ENCODE data around the gene PRSS57. TPM values are rescaled to one million over a fixed set of nuclear protein-coding genes. Genes with fewer than 3 reads are reported as not detected.

PRSS57 gene
- total and polyA plus RNA-seq, 7 experiments from 2014 or later = 0.27 to 2.1 TPM; not detected in 5

DNA sequence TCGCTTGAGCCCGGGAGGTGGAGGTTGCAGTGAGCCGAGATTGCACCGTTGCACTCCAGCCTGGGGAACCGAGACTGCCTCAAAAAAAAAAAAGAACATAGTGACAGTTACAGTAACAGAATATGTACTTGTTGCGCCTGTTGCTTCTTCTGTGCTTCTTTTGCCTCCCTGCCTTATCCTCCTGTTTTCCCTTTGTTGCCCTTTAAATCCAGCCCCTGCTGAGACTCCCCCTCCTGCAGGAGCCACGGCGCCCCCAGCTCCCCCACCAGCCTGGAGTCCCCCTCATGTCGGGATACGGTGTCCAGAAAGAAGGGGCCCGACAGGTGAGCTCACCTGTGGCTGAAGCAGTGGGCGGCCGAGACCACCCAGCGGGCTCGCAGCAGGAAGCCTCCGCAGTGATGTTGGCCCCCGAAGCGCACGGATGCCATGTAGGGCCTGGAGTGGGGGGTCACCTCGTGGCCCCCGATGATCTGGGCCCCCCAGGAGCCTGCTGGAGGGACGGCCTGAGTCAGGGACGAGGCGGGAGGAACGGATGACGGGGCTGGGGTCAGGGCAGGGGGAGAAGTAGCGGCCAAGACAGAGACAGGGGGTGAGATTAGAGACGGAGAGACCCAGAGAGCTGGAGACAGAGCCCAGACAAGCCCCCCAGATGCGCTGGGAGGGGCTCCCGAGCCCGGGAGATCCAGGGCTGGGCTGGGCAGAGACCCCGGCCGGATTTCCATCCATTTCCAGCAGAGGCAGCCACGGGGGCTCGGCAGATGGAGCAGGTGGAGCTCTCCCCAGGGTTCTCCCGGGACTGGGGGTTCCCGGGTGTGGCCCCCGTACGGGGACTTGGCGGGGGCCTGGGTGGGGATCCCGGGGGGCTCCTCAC lies 536 bp downstream of the PRSS57 start:
- CTCF ChIA-PET = interaction anchor here (1.2 kb wide), 1 partner anchor 16 kb away, joined by 3 read pairs; no protein-coding TSS in a partner anchor
- peak overlapping the region in 3 of 10 donors; percentile 16 to 63 (median 45) for H3K4me3 Mint-ChIP-seq
- H3K4me1 ChIP-seq (ENCODE audit: control insufficient read depth in 2 of 2, insufficient read depth in 2 of 2, low read length in 2 of 2) = no peaks in the 10 kb centered on the region
- POLR2A ChIA-PET = no interaction called here
- no peaks in the 10 kb centered on the region for H3K9me3 Mint-ChIP-seq
- H3K27ac Mint-ChIP-seq = no peak overlapping the region
- H3K27me3 ChIP-seq (ENCODE audit: control insufficient read depth in 2 of 2, insufficient read depth in 2 of 2, low read length in 2 of 2) = peaks cover 0 to 2% of the 10 kb centered on the region in 2 donors
- H3K9me3 ChIP-seq (ENCODE audit: control insufficient read depth in 2 of 3, low read length in 3 of 3) = no peaks in the 10 kb centered on the region
- H3K27me3 Mint-ChIP-seq = peaks cover 0 to 24% (median 15%) of the 10 kb centered on the region in 5 donors
- H3K36me3 ChIP-seq (ENCODE audit: control insufficient read depth in 2 of 3, insufficient read depth in 3 of 3, low read length in 3 of 3) = no peaks in the 10 kb centered on the region
- DNase-seq (no peak), ATAC-seq (peak; percentile 12)
- intact Hi-C loops (cut with micrococcal nuclease) = no loop called here
- H3K36me3 Mint-ChIP-seq = no peaks in the 10 kb centered on the region
- peaks cover 0 to 3% (median 0%) of the 10 kb centered on the region in 7 donors for H3K4me1 Mint-ChIP-seq
- H3K27ac ChIP-seq (ENCODE audit: low read depth, low read length) = no peak overlapping the region
- no peak overlapping the region for H3K4me3 ChIP-seq (ENCODE audit: low read length)

DNA sequence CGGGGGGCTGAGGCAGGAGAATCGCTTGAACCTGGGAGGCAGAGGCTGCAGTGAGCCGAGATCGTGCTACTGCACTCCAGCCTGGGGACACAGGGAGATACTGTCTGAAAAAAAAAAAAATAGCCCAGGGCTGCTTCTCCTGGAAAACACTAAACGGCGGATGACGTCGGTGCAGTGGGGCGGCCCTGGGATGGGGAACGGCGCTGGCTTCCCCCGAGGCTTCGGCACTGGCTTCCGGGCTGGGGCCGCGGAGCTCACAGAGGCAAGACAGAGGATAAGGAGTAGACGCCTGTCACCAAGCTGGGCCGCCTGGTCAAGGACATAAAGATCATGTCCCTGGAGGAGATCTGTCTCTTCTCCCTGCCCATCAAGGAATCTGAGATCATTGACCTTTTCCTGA lies 5.0 kb downstream of the PRSS57 start:
- DNase-seq (no peak), ATAC-seq (no peak)
- Mint-ChIP-seq H3K4me3 (no peak overlapping the region), H3K27me3 (peaks cover 0 to 6% (median 4%) of the 10 kb centered on the region in 5 donors), H3K27ac (no peak overlapping the region), H3K4me1 (peaks cover 0 to 1% (median 0%) of the 10 kb centered on the region in 7 donors), H3K36me3 (no peaks in the 10 kb centered on the region), H3K9me3 (no peaks in the 10 kb centered on the region)
- no peak overlapping the region for H3K4me3 ChIP-seq (ENCODE audit: low read length)
- no peaks in the 10 kb centered on the region for H3K27me3 ChIP-seq (ENCODE audit: control insufficient read depth in 2 of 2, insufficient read depth in 2 of 2, low read length in 2 of 2)
- no peaks in the 10 kb centered on the region for H3K36me3 ChIP-seq (ENCODE audit: control insufficient read depth in 2 of 3, insufficient read depth in 3 of 3, low read length in 3 of 3)
- H3K9me3 ChIP-seq (ENCODE audit: control insufficient read depth in 2 of 3, low read length in 3 of 3) = no peaks in the 10 kb centered on the region
- CTCF ChIA-PET = no interaction called here
- no peak overlapping the region for H3K27ac ChIP-seq (ENCODE audit: low read depth, low read length)
- H3K4me1 ChIP-seq (ENCODE audit: control insufficient read depth in 2 of 2, insufficient read depth in 2 of 2, low read length in 2 of 2) = no peaks in the 10 kb centered on the region
- intact Hi-C loops (cut with micrococcal nuclease) = no loop called here
- POLR2A ChIA-PET = no interaction called here

DNA sequence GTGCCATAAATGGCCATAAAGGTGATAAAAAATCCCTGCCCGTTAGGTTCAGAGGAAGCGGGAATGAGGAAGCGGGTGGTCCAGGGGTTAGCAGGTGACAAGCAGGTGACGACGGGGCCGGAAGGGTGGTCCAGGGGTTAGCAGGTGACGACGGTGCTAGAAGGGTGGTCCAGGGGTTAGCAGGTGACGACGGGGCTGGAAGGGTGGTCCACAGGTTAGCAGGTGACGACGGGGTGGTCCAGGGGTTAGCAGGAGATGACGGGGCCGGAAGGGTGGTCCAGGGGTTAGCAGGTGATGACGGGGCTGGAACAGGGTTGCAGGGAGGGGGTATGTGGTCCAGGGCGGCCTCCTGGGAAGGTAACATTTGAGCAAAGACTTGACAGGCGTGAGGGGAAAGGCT lies 6.3 kb downstream of the PRSS57 start:
- Histone ChIP-seq H3K4me3 (ENCODE audit: low read length) (no peak overlapping the region), H3K27me3 (ENCODE audit: control insufficient read depth in 2 of 2, insufficient read depth in 2 of 2, low read length in 2 of 2) (no peaks in the 10 kb centered on the region), H3K9me3 (ENCODE audit: control insufficient read depth in 2 of 3, low read length in 3 of 3) (no peaks in the 10 kb centered on the region), H3K36me3 (ENCODE audit: control insufficient read depth in 2 of 3, insufficient read depth in 3 of 3, low read length in 3 of 3) (no peaks in the 10 kb centered on the region), H3K27ac (ENCODE audit: low read depth, low read length) (no peak overlapping the region), H3K4me1 (ENCODE audit: control insufficient read depth in 2 of 2, insufficient read depth in 2 of 2, low read length in 2 of 2) (no peaks in the 10 kb centered on the region)
- DNase-seq = no peak
- Mint-ChIP-seq H3K36me3 (no peaks in the 10 kb centered on the region), H3K27me3 (no peaks in the 10 kb centered on the region), H3K27ac (no peak overlapping the region), H3K9me3 (no peaks in the 10 kb centered on the region), H3K4me3 (no peak overlapping the region), H3K4me1 (peaks cover 0 to 1% (median 0%) of the 10 kb centered on the region in 7 donors)
- ChIA-PET POLR2A (no interaction called here), CTCF (interaction anchor here (0.6 kb wide), 1 partner anchor 81 kb away, joined by 3 read pairs; no protein-coding TSS in a partner anchor)
- intact Hi-C loops (cut with micrococcal nuclease) = no loop called here
- ATAC-seq = no peak

DNA sequence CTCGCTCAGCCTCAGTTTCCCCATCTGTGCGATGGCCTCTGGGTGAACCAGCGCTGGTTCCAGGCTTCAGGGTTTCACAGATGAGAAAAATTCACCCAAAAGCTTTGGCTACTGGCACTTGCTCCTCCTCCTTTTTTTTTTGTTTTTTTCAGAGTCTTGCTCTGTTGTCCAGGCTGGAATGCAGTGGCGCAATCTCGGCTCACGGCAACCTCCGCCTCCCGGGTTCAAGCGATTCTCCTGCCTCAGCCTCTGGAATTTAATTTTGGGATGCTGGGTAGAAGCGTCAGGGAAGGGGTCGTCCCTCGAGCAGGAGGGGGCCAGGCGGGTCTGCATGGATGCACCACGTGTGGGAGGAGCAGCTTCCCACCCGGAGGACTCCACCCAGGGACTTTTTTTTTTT lies 7.0 kb downstream of the PRSS57 start:
- no peak for ATAC-seq
- intact Hi-C loops (cut with micrococcal nuclease) = no loop called here

DNA sequence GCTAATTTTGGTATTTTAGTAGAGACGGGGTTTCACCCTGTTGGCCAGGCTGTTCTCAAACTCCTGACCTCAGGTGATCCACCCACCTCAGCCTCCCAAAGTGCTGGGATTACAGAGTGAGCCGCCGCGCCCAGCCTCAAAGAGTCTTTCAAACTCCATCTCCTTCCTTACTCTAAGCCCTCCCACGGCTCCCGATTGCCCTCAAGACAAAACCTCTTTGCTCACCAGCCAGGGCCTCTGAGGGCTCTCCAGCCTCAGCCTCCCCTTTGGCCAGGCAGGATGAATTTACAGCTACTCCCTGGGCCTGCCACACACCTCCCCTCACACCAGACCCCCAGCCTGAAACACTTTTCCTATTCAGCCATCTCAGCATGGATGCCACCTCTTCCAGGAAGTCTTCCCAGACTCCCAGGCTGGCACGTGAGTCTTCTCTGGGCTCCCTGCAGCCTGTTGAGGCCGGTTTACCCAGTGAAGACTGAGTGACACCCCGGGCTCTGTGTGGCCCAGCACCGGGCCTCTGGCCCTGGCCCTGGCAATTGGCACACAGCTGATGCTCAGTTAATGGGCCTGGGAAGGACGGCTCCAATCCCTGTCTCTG lies 7.6 kb downstream of the PRSS57 start:
- no peaks in the 10 kb centered on the region for H3K27me3 Mint-ChIP-seq
- ATAC-seq = no peak
- no peak overlapping the region for H3K4me3 Mint-ChIP-seq
- DNase-seq = no peak
- ChIA-PET POLR2A (no interaction called here), CTCF (no interaction called here)
- peaks cover 0 to 1% (median 0%) of the 10 kb centered on the region in 7 donors for H3K4me1 Mint-ChIP-seq
- peak overlapping the region in 1 of 9 donors; percentile 79 for H3K27ac Mint-ChIP-seq
- no peak overlapping the region for H3K4me3 ChIP-seq (ENCODE audit: low read length)
- H3K36me3 Mint-ChIP-seq = no peaks in the 10 kb centered on the region
- H3K9me3 Mint-ChIP-seq = no peaks in the 10 kb centered on the region
- H3K36me3 ChIP-seq (ENCODE audit: control insufficient read depth in 2 of 3, insufficient read depth in 3 of 3, low read length in 3 of 3) = no peaks in the 10 kb centered on the region
- intact Hi-C loops (cut with micrococcal nuclease) = no loop called here
- no peaks in the 10 kb centered on the region for H3K9me3 ChIP-seq (ENCODE audit: control insufficient read depth in 2 of 3, low read length in 3 of 3)
- H3K27ac ChIP-seq (ENCODE audit: low read depth, low read length) = no peak overlapping the region
- H3K4me1 ChIP-seq (ENCODE audit: control insufficient read depth in 2 of 2, insufficient read depth in 2 of 2, low read length in 2 of 2) = no peaks in the 10 kb centered on the region
- H3K27me3 ChIP-seq (ENCODE audit: control insufficient read depth in 2 of 2, insufficient read depth in 2 of 2, low read length in 2 of 2) = no peaks in the 10 kb centered on the region

More for the DNA sequence above, 7.0 kb downstream of the PRSS57 start:
- no peaks in the 10 kb centered on the region for H3K9me3 ChIP-seq (ENCODE audit: control insufficient read depth in 2 of 3, low read length in 3 of 3)
- H3K27me3 Mint-ChIP-seq = no peaks in the 10 kb centered on the region
- no peaks in the 10 kb centered on the region for H3K36me3 ChIP-seq (ENCODE audit: control insufficient read depth in 2 of 3, insufficient read depth in 3 of 3, low read length in 3 of 3)
- ChIA-PET CTCF (interaction anchor here (0.6 kb wide), 1 partner anchor 23 kb away, joined by 4 read pairs; no protein-coding TSS in a partner anchor), POLR2A (no interaction called here)
- no peak overlapping the region for H3K4me3 ChIP-seq (ENCODE audit: low read length)
- no peaks in the 10 kb centered on the region for H3K27me3 ChIP-seq (ENCODE audit: control insufficient read depth in 2 of 2, insufficient read depth in 2 of 2, low read length in 2 of 2)
- DNase-seq = no peak
- no peaks in the 10 kb centered on the region for H3K9me3 Mint-ChIP-seq
- H3K27ac ChIP-seq (ENCODE audit: low read depth, low read length) = no peak overlapping the region
- no peaks in the 10 kb centered on the region for H3K36me3 Mint-ChIP-seq
- H3K4me3 Mint-ChIP-seq = no peak overlapping the region
- H3K4me1 Mint-ChIP-seq = peaks cover 0 to 1% (median 0%) of the 10 kb centered on the region in 7 donors
- no peaks in the 10 kb centered on the region for H3K4me1 ChIP-seq (ENCODE audit: control insufficient read depth in 2 of 2, insufficient read depth in 2 of 2, low read length in 2 of 2)
- peak overlapping the region in 1 of 9 donors; percentile 79 for H3K27ac Mint-ChIP-seq

DNA sequence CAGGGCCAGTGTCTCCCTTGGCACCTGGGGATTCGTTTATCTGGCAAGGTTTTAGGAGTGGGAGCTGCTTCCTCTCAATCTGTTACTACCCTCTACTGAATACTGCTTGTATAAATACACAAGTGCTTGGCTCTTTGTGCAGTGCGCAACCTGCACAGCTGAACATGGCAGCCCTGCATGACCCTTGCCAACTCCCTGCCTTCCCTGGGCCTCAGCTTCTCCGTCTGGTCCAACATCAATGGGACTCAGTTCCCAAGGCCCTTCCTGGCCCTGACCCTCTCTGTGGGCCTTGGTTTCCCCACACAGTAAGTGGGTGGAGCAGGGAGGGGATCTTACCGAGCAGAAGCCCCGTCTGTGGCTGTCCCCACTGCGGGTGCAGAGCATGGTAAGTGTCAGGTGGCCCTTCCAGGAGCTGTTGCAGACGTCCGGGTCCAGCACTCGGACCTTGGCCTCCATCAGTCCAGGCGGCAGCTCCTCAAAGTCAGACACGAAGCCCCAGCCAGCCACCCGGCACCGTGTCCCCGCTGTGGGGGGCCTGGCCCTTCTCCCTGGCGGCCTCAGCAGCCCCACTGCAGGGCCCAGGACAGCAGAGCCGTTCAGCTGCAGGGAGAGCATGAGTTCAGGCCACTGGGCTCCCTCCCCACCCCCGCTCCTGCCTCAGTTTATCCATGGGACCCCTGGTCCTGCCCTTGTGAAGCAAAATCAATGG lies 8.5 kb downstream of the PRSS57 start:
- H3K9me3 ChIP-seq (ENCODE audit: control insufficient read depth in 2 of 3, low read length in 3 of 3) = no peaks in the 10 kb centered on the region
- peaks cover 0 to 1% (median 0%) of the 10 kb centered on the region in 7 donors for H3K4me1 Mint-ChIP-seq
- intact Hi-C loops (cut with micrococcal nuclease) = no loop called here
- DNase-seq = no peak
- H3K4me1 ChIP-seq (ENCODE audit: control insufficient read depth in 2 of 2, insufficient read depth in 2 of 2, low read length in 2 of 2) = no peaks in the 10 kb centered on the region
- no peak overlapping the region for H3K27ac Mint-ChIP-seq
- ATAC-seq = no peak
- no peak overlapping the region for H3K4me3 Mint-ChIP-seq
- H3K27me3 Mint-ChIP-seq = no peaks in the 10 kb centered on the region
- H3K4me3 ChIP-seq (ENCODE audit: low read length) = no peak overlapping the region
- H3K9me3 Mint-ChIP-seq = no peaks in the 10 kb centered on the region
- H3K27ac ChIP-seq (ENCODE audit: low read depth, low read length) = no peak overlapping the region
- CTCF ChIA-PET = no interaction called here
- POLR2A ChIA-PET = no interaction called here
- no peaks in the 10 kb centered on the region for H3K27me3 ChIP-seq (ENCODE audit: control insufficient read depth in 2 of 2, insufficient read depth in 2 of 2, low read length in 2 of 2)
- no peaks in the 10 kb centered on the region for H3K36me3 Mint-ChIP-seq
- H3K36me3 ChIP-seq (ENCODE audit: control insufficient read depth in 2 of 3, insufficient read depth in 3 of 3, low read length in 3 of 3) = no peaks in the 10 kb centered on the region

Measured in naive thymus-derived CD4-positive, alpha-beta T cell (primary cell).